ENCODE data around the gene PIK3AP1.

- TF ChIP-seq CTCF (IDR thresholded peaks at IDR 0.05) (no peak), POLR2A (IDR thresholded peaks at IDR 0.05; ENCODE audit: low read depth) (no peak), POLR2AphosphoS5 (IDR thresholded peaks at IDR 0.05) (no peak), EP300 (IDR thresholded peaks at IDR 0.05) (no peak)
Observed at GRCh38 chr10:96627292-96627691, 93.0 kb downstream of the PIK3AP1 start.
